Uterus (tissue), 2 donors: ENCODE measurements around the gene KIF17.

Experiments
- CTCF ChIP-seq, 4 experiments: fragments of 200-600 bp in 2 of 4; fragments of 450-650 bp in 2 of 4; sonication (generic) in 2 of 4; IDR thresholded peaks; one replicate each; pipeline ENCODE4 v1.5.1; 2016 to 2019; ENCODE audit warnings: antibody characterized with exemption in 4 of 4, mild to moderate bottlenecking in 2 of 4, moderate library complexity in 1 of 4
- POLR2A ChIP-seq, 2 donors: fragments of 450-650 bp; IDR thresholded peaks; one replicate each; pipeline ENCODE4 v1.6.1; 2016; ENCODE audit warnings: antibody characterized with exemption in 2 of 2, mild to moderate bottlenecking in 1 of 2, moderate library complexity in 1 of 2

DNA sequence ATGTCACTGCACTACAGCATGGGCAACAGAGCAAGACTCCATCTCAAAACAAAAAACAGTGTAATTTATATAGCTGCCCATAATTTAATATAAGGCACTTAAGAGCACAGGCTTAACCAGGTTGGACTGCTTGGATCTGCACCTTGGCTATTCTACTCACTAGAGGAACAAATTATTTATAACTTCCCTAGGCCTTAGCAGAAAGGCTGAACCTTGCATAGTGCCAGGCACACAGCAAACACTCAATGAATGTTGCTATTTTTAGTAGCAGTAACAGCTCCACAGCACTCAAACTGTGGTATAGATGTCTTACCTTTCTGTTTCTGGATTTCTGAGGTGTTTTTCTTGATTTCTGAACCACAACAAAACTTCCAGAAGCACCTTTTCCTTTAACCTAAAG is 49.5 kb upstream of the KIF17 start:
- TF ChIP-seq CTCF (IDR thresholded peaks at IDR 0.05) (no peak), POLR2A (IDR thresholded peaks at IDR 0.05) (no peak)
